ENCODE results near the gene SCN11A. TPM values are rescaled to one million over a fixed set of nuclear protein-coding genes. Genes with fewer than 3 reads are reported as not detected.

SCN11A gene
- total and polyA plus RNA-seq, 9 of the 15 experiments (the other 6 are each of a cell fraction or from before 2014, with no cell fraction given) = 0.01 to 0.05 (median 0.04) TPM; not detected in 6

DNA sequence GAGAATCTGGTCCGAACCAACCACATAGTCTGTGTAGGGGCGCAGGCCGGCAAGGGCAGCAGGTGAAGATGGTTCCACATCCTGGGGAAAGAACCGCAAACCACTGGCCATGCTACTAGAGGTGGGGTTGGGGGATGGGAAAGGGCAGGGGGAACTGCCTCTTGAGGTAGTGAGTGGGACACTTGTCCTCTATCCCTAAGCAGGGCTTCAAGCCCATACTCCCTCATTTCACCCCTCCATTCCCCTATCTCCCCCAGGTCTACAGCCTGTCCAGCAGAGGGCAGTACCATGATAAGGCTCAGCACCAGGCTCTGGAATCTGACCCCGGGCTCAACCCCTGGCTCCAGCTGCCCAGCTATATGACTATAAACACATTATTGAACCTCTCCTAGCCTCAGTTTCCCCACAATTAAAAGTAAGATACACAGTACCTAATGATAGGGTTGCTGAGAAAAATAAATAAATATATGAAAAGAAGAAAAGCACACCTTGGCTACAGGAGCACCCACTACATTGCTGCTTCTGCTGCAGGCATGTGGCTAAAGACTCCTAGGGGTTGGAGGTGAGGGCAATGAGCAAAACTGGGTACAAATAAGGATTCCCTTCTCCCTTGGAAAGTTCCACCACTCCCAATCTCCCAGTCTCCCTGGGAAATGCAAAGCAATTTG lies 49.4 kb upstream of the SCN11A start (continued):
- TF ChIP-seq, protein P1, sequence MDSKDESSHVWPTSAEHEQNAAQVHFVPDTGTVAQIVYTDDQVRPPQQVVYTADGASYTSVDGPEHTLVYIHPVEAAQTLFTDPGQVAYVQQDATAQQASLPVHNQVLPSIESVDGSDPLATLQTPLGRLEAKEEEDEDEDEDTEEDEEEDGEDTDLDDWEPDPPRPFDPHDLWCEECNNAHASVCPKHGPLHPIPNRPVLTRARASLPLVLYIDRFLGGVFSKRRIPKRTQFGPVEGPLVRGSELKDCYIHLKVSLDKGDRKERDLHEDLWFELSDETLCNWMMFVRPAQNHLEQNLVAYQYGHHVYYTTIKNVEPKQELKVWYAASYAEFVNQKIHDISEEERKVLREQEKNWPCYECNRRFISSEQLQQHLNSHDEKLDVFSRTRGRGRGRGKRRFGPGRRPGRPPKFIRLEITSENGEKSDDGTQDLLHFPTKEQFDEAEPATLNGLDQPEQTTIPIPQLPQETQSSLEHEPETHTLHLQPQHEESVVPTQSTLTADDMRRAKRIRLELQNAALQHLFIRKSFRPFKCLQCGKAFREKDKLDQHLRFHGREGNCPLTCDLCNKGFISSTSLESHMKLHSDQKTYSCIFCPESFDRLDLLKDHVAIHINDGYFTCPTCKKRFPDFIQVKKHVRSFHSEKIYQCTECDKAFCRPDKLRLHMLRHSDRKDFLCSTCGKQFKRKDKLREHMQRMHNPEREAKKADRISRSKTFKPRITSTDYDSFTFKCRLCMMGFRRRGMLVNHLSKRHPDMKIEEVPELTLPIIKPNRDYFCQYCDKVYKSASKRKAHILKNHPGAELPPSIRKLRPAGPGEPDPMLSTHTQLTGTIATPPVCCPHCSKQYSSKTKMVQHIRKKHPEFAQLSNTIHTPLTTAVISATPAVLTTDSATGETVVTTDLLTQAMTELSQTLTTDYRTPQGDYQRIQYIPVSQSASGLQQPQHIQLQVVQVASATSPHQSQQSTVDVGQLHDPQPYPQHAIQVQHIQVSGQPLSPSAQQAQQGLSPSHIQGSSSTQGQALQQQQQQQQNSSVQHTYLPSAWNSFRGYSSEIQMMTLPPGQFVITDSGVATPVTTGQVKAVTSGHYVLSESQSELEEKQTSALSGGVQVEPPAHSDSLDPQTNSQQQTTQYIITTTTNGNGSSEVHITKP (IDR thresholded peaks at IDR 0.05; ENCODE audit: partially characterized antibody) = peak; percentile 57
- TF ChIP-seq, protein P2, sequence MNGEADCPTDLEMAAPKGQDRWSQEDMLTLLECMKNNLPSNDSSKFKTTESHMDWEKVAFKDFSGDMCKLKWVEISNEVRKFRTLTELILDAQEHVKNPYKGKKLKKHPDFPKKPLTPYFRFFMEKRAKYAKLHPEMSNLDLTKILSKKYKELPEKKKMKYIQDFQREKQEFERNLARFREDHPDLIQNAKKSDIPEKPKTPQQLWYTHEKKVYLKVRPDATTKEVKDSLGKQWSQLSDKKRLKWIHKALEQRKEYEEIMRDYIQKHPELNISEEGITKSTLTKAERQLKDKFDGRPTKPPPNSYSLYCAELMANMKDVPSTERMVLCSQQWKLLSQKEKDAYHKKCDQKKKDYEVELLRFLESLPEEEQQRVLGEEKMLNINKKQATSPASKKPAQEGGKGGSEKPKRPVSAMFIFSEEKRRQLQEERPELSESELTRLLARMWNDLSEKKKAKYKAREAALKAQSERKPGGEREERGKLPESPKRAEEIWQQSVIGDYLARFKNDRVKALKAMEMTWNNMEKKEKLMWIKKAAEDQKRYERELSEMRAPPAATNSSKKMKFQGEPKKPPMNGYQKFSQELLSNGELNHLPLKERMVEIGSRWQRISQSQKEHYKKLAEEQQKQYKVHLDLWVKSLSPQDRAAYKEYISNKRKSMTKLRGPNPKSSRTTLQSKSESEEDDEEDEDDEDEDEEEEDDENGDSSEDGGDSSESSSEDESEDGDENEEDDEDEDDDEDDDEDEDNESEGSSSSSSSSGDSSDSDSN (IDR thresholded peaks at IDR 0.05; ENCODE audit: borderline replicate concordance in 1 of 2, low read depth in 2 of 2, low read length in 2 of 2) = no peak
- TF ChIP-seq CBX3 (IDR thresholded peaks at IDR 0.05; ENCODE audit: borderline replicate concordance in 1 of 2, low read length in 2 of 2) (no peak), HNRNPK (IDR thresholded peaks at IDR 0.05; ENCODE audit: low read depth, low read length, poor library complexity, severe bottlenecking) (no peak), SMARCA5 (IDR thresholded peaks at IDR 0.05) (peak; percentile 83), TEAD1 (CRISPR knock-in tag; IDR thresholded peaks at IDR 0.05) (0 out of 4 replicates have a peak, but pooled peaks of 1 of the 2 experiments have one; percentile 43), SUPT5H (IDR thresholded peaks at IDR 0.05) (no peak), RAD21 (CRISPR knock-in tag; conservative IDR thresholded peaks at IDR 0.05 in 1 of 2, IDR thresholded peaks at IDR 0.05 in 1 of 2) (peak; percentile 49 to 66), ZNF583 (CRISPR knock-in tag; IDR thresholded peaks at IDR 0.05) (no peak), RBM17 (IDR thresholded peaks at IDR 0.05; ENCODE audit: borderline replicate concordance, low read depth, low read length) (no peak), FOXA3 (CRISPR knock-in tag; conservative IDR thresholded peaks at IDR 0.05 in 1 of 2, IDR thresholded peaks at IDR 0.05 in 1 of 2) (no peak)
- TF ChIP-seq, protein P3, sequence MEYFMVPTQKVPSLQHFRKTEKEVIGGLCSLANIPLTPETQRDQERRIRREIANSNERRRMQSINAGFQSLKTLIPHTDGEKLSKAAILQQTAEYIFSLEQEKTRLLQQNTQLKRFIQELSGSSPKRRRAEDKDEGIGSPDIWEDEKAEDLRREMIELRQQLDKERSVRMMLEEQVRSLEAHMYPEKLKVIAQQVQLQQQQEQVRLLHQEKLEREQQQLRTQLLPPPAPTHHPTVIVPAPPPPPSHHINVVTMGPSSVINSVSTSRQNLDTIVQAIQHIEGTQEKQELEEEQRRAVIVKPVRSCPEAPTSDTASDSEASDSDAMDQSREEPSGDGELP (CRISPR knock-in tag; IDR thresholded peaks at IDR 0.05; ENCODE audit: borderline replicate concordance) = peak; percentile 32; the same call in 1 of the 2 replicates
- TF ChIP-seq, protein P4, sequence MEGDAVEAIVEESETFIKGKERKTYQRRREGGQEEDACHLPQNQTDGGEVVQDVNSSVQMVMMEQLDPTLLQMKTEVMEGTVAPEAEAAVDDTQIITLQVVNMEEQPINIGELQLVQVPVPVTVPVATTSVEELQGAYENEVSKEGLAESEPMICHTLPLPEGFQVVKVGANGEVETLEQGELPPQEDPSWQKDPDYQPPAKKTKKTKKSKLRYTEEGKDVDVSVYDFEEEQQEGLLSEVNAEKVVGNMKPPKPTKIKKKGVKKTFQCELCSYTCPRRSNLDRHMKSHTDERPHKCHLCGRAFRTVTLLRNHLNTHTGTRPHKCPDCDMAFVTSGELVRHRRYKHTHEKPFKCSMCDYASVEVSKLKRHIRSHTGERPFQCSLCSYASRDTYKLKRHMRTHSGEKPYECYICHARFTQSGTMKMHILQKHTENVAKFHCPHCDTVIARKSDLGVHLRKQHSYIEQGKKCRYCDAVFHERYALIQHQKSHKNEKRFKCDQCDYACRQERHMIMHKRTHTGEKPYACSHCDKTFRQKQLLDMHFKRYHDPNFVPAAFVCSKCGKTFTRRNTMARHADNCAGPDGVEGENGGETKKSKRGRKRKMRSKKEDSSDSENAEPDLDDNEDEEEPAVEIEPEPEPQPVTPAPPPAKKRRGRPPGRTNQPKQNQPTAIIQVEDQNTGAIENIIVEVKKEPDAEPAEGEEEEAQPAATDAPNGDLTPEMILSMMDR (IDR thresholded peaks at IDR 0.05 in 2 of 3, conservative IDR thresholded peaks at IDR 0.05 in 1 of 3; ENCODE audit: insufficient read depth in 2 of 3, low read depth in 1 of 3, low read length in 3 of 3) = peak; percentile 77 to 86 (median 78)
- TF ChIP-seq, protein P5, sequence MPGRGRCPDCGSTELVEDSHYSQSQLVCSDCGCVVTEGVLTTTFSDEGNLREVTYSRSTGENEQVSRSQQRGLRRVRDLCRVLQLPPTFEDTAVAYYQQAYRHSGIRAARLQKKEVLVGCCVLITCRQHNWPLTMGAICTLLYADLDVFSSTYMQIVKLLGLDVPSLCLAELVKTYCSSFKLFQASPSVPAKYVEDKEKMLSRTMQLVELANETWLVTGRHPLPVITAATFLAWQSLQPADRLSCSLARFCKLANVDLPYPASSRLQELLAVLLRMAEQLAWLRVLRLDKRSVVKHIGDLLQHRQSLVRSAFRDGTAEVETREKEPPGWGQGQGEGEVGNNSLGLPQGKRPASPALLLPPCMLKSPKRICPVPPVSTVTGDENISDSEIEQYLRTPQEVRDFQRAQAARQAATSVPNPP (IDR thresholded peaks at IDR 0.05; ENCODE audit: borderline replicate concordance, insufficient read depth, insufficient read length) = no peak
